GM19452 (cell line): ENCODE data around the gene EFNA4.

ENCODE experiments used
- ATAC-seq: cut with Tn5 transposase; IDR thresholded peaks from one replicate; pipeline ENCODE4 v1.9.1; 2021; ENCODE audit not compliant: unreplicated experiment

EFNA4 gene

GRCh38 chr1:155085504-155086127 is 22.1 kb downstream of the EFNA4 start:
- no peak for ATAC-seq

DNA sequence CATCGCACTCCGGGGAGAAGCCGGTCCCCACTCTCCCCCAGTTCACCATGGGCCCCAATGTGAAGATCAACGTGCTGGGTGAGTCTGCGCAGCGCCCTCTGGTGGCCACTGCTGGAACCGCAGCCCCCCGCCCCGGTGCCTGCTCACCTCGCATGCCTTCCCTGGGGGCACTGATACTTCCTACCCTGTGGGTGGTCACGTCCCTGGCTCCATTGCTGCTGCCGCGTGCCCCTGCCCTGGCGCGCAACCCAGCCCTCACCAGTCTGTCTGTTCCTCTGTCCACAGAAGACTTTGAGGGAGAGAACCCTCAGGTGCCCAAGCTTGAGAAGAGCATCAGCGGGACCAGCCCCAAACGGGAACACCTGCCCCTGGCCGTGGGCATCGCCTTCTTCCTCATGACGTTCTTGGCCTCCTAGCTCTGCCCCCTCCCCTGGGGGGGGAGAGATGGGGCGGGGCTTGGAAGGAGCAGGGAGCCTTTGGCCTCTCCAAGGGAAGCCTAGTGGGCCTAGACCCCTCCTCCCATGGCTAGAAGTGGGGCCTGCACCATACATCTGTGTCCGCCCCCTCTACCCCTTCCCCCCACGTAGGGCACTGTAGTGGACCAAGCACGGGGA is 22.7 kb downstream of the EFNA4 start:
- ATAC-seq = no peak

- no peak for ATAC-seq
Observed at GRCh38 chr1:155086856-155087535, 23.5 kb downstream of the EFNA4 start.

DNA sequence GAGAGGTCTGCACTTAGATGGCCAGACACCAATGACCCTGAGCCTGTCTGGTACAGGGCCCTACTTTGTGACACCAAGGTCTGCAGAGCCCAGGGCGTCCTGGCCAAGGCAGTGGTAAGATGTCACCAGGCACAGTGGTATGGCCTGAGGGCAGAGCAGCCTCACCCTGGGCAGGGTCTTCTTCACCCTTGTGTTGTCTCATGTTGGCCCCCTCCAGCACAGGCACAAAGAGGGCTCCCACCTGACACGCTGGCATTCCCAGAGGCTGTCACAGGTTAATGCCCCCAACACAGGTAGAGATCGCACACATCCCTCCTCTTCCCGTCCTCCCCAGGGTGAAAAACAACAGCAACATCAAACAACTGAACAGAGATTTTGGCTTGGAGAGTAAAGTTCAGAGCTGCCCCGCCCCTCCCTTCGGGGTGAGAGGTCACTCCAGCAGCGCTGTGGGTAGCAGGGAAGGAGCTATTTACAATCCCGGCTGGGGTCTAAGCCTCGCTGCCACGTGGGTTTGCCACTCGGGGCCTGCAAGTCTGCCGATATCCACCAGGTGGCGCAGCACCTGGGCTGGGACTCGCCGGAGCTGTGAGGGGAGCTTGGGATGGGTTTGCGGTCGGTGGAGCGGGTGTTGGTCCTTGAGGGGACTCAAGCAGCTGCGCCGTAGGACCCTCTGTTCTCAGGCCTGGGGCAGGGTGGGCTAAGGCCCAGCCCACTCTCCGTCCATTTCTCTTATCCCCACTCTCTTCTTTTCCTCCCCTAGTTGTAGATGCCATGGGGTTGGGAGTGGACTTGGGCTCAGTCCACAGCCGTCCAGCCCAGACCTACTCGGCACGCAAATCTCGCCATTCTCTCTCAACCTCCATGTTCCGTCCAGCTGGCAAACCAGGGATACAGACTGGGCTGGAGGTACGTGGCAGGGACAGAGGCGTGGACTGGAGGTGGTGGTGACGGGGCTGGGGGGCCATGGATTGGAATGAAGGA is 27.8 kb downstream of the EFNA4 start:
- no peak for ATAC-seq

- ATAC-seq = no peak
Observed at GRCh38 chr1:155092131-155092530, 28.6 kb downstream of the EFNA4 start.

- no peak for ATAC-seq
Observed at GRCh38 chr1:155092641-155093040, 29.1 kb downstream of the EFNA4 start.

- ATAC-seq = no peak
Observed at GRCh38 chr1:155093911-155094621, 30.5 kb downstream of the EFNA4 start.

GRCh38 chr1:155094622-155094948 is 31.0 kb downstream of the EFNA4 start:
- ATAC-seq = no peak

GRCh38 chr1:155099331-155099730 is 35.8 kb downstream of the EFNA4 start:
- ATAC-seq = no peak

DNA sequence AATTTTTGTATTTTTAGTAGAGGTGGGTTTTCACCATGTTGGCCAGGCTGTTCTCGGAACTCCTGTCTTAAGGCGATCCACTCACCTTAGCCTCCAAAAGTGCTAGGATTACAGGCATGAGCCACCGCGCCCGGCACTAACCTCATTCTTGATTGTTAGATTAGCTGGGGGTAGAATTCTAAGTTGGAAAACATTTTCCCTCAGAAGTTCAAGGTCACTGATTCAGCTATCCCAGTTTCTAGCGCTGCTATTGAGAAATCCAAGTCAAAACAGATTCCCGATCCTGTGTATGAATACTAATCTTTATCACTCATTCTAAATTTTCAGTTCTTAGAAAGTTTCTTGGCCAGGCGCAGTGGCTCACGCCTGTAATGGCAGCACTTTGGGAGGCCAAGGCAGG is 39.8 kb downstream of the EFNA4 start:
- no peak for ATAC-seq

DNA sequence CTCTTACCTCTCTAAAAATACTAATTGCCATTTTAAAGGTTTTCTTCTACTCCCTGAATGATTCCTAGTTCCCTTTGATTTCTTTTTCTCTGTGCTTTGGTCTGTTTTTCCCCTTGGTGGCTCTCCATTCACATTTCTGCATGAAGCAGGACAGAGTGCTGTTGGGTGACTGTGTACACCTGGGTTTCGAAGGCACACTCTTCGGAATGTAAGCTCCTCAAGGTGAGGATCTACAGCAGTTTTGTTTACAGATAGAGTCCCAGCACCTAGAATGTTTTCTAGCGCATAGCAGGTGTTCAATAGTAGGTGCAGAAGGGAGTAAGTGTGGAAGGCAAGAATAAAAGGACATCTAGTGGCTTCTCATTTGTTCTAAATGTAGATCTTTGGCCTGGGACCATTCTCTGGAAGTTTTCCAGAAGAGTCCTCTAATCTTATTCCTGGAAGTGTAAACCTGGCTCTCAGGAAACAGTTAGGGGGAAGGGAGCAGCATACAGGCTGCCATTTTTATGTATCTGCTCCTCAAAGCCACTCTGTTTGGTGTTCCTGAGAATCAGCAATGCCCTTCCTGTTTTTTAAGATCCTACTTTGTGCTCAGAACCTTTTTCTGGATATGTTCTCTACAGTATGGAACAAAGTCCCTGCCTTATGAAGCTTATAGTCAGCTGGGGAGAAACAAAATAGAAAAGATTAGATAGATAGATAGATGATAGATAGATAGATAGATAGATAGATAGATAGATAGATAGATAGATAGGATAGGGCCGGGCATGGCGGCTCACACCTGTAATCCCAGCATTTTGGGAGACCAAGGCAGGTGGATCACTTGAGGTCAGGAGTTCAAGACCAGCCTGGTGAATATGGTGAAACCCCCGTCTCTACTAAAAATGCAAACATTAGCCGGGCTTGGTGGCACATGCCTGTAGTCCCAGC is 41.3 kb downstream of the EFNA4 start:
- no peak for ATAC-seq

- no peak for ATAC-seq
Observed at GRCh38 chr1:155105604-155106011, 42.1 kb downstream of the EFNA4 start.

GRCh38 chr1:155106862-155107261 is 43.3 kb downstream of the EFNA4 start:
- ATAC-seq = no peak

- no peak for ATAC-seq
Observed at GRCh38 chr1:155107309-155108264, 44.0 kb downstream of the EFNA4 start.

- no peak for ATAC-seq
Observed at GRCh38 chr1:155108296-155108695, 44.8 kb downstream of the EFNA4 start.

DNA sequence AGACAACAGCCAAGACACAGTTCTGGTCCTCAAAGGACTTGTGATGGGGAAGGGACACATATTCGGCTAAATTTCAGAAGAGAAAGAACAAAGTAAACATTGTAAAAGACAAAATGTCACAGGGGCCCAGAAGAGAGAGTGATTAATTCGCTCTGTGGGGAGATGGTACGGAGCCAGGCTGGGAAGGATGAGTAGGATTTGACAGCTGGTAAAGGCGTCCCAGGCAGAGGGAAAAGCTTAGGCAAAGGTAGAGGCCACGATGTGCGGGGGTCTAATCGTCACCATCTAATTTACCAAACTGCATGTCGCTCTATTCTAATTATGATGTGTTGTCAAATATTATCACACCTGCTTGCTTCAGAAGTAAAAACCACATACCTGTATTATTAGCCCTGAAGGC is 46.8 kb downstream of the EFNA4 start:
- ATAC-seq = no peak

DNA sequence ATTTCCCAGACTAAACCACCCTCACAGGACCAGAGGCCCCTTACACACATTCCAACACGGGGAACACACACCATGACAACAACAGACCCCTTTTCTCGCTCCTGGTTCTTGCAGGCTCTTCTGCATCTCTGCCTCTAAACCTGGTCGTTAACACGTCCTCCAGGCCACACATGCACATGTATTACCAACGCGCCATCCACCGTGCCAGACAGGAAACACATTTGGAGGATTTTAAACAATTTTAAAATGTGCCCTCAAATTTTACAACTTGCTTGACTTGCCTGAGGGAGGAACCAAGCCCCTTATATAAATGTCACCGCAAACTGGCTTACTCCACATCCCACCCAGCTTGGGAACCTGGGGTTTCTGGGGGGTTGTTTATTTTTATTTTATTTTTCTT is 47.3 kb downstream of the EFNA4 start:
- no peak for ATAC-seq

DNA sequence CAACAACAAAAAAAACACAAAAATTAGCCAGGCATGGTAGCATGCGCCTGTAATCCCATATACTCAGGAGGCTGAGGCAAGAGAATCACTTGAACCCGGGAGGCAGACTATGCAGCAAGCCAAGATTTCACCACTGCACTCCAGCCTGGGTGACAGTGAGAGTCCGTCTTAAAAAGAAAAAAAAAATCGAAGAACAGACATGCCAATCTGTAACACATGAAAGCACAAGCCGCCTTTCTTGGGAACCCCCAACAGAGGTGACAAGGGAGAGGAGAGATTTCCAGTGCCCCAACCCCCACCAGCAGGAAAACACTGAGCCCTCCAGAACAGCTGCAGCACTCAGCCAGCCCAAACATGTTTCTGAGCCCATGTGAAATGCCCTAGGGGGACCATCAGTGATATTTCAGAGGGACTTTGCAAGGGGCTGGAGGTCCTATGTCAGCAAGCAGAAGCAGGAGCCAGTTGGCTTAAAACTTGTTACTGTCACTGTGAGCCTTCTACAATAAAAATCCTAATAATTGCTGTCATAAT is 50.0 kb downstream of the EFNA4 start:
- no peak for ATAC-seq
